ENCODE data around the gene HNRNPH2. TPM values are rescaled to one million over a fixed set of nuclear protein-coding genes. Genes with fewer than 3 reads are reported as not detected.

HNRNPH2 gene
- total and polyA plus RNA-seq, 2 experiments from 2014 or later: 59.2 to 80.1 TPM

DNA sequence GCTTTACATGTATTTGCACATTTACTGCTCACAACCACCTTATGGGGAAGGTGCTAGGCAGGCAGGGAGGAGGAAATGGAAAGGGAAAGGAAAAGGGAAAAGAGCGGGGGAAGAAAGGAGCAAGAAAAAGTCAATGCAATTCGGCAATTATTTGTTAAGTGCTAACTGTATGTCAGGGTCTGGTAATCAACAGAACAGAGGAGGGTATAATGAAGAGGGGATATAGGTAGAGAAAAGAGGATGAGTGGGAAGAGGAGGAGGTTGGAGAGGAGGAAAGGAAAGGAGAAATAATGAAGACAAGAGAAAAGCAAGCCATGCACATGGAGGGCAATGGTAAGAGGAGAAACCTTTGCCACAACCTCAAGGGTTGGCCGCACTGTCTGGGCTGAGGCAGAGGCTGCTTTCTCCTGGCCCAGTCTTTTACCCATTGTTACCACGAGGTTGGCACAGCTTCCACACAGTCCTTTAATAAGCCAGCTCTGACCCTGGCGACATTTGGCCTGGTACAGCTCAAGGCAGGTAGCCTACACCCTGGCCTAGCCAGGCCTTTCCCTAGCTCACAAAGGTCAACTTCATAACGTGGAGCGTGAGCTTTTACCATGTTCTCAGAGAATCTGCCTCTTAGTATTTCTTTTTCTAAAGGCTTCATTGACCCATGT lies 22.9 kb upstream of the HNRNPH2 start:
- Histone ChIP-seq H3K27me3 (ENCODE audit: insufficient read depth) (no peaks in the 10 kb centered on the region), H3K4me2 (no peak overlapping the region), H3K9me2 (ENCODE audit: insufficient read depth) (no peaks in the 10 kb centered on the region), H3F3A (replicated peaks; ENCODE audit: low read depth) (no peaks in the 10 kb centered on the region), H2AFZ (no peak overlapping the region), H3K27ac (ENCODE audit: low read depth) (no peak overlapping the region), H4K20me1 (replicated peaks; ENCODE audit: insufficient read depth) (no peaks in the 10 kb centered on the region), H3K4me1 (ENCODE audit: insufficient read depth) (no peaks in the 10 kb centered on the region), H3K4me3 (no peak overlapping the region), H3K36me3 (ENCODE audit: insufficient read depth) (no peaks in the 10 kb centered on the region), H3K79me2 (replicated peaks; ENCODE audit: insufficient read depth) (no peaks in the 10 kb centered on the region)
- ATAC-seq (no peak), DNase-seq (ENCODE audit: low spot score) (no peak)
- Mint-ChIP-seq H3K27me3 (ENCODE audit: insufficient read depth, low read depth, poor library complexity) (no peaks in the 10 kb centered on the region), H3K4me3 (no peak overlapping the region), H3K27ac (no peak overlapping the region; the same call in 1 of the 2 replicates), H3K36me3 (ENCODE audit: low read depth) (no peaks in the 10 kb centered on the region), H3K9me3 (no peaks in the 10 kb centered on the region), H3K4me1 (peaks cover 9% of the 10 kb centered on the region; the same call in 2 of the 3 replicates)
- TF ChIP-seq, protein P1, sequence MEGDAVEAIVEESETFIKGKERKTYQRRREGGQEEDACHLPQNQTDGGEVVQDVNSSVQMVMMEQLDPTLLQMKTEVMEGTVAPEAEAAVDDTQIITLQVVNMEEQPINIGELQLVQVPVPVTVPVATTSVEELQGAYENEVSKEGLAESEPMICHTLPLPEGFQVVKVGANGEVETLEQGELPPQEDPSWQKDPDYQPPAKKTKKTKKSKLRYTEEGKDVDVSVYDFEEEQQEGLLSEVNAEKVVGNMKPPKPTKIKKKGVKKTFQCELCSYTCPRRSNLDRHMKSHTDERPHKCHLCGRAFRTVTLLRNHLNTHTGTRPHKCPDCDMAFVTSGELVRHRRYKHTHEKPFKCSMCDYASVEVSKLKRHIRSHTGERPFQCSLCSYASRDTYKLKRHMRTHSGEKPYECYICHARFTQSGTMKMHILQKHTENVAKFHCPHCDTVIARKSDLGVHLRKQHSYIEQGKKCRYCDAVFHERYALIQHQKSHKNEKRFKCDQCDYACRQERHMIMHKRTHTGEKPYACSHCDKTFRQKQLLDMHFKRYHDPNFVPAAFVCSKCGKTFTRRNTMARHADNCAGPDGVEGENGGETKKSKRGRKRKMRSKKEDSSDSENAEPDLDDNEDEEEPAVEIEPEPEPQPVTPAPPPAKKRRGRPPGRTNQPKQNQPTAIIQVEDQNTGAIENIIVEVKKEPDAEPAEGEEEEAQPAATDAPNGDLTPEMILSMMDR (conservative IDR thresholded peaks at IDR 0.05; ENCODE audit: low read depth in 2 of 2): no peak
- TF ChIP-seq, protein P2, sequence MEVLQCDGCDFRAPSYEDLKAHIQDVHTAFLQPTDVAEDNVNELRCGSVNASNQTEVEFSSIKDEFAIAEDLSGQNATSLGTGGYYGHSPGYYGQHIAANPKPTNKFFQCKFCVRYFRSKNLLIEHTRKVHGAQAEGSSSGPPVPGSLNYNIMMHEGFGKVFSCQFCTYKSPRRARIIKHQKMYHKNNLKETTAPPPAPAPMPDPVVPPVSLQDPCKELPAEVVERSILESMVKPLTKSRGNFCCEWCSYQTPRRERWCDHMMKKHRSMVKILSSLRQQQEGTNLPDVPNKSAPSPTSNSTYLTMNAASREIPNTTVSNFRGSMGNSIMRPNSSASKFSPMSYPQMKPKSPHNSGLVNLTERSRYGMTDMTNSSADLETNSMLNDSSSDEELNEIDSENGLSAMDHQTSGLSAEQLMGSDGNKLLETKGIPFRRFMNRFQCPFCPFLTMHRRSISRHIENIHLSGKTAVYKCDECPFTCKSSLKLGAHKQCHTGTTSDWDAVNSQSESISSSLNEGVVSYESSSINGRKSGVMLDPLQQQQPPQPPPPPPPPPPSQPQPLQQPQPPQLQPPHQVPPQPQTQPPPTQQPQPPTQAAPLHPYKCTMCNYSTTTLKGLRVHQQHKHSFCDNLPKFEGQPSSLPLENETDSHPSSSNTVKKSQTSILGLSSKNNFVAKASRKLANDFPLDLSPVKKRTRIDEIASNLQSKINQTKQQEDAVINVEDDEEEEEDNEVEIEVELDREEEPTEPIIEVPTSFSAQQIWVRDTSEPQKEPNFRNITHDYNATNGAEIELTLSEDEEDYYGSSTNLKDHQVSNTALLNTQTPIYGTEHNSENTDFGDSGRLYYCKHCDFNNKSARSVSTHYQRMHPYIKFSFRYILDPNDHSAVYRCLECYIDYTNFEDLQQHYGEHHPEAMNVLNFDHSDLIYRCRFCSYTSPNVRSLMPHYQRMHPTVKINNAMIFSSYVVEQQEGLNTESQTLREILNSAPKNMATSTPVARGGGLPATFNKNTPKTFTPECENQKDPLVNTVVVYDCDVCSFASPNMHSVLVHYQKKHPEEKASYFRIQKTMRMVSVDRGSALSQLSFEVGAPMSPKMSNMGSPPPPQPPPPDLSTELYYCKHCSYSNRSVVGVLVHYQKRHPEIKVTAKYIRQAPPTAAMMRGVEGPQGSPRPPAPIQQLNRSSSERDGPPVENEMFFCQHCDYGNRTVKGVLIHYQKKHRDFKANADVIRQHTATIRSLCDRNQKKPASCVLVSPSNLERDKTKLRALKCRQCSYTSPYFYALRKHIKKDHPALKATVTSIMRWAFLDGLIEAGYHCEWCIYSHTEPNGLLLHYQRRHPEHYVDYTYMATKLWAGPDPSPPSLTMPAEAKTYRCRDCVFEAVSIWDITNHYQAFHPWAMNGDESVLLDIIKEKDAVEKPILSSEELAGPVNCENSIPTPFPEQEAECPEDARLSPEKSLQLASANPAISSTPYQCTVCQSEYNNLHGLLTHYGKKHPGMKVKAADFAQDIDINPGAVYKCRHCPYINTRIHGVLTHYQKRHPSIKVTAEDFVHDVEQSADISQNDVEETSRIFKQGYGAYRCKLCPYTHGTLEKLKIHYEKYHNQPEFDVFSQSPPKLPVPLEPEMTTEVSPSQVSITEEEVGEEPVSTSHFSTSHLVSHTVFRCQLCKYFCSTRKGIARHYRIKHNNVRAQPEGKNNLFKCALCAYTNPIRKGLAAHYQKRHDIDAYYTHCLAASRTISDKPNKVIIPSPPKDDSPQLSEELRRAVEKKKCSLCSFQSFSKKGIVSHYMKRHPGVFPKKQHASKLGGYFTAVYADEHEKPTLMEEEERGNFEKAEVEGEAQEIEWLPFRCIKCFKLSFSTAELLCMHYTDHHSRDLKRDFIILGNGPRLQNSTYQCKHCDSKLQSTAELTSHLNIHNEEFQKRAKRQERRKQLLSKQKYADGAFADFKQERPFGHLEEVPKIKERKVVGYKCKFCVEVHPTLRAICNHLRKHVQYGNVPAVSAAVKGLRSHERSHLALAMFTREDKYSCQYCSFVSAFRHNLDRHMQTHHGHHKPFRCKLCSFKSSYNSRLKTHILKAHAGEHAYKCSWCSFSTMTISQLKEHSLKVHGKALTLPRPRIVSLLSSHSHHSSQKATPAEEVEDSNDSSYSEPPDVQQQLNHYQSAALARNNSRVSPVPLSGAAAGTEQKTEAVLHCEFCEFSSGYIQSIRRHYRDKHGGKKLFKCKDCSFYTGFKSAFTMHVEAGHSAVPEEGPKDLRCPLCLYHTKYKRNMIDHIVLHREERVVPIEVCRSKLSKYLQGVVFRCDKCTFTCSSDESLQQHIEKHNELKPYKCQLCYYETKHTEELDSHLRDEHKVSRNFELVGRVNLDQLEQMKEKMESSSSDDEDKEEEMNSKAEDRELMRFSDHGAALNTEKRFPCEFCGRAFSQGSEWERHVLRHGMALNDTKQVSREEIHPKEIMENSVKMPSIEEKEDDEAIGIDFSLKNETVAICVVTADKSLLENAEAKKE (CRISPR knock-in tag; IDR thresholded peaks at IDR 0.05): no peak
- TF ChIP-seq, protein P3, sequence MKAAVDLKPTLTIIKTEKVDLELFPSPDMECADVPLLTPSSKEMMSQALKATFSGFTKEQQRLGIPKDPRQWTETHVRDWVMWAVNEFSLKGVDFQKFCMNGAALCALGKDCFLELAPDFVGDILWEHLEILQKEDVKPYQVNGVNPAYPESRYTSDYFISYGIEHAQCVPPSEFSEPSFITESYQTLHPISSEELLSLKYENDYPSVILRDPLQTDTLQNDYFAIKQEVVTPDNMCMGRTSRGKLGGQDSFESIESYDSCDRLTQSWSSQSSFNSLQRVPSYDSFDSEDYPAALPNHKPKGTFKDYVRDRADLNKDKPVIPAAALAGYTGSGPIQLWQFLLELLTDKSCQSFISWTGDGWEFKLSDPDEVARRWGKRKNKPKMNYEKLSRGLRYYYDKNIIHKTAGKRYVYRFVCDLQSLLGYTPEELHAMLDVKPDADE (IDR thresholded peaks at IDR 0.05): no peak
- no peak for TF ChIP-seq EZH2 (IDR thresholded peaks at IDR 0.05; ENCODE audit: low read depth, unreplicated experiment)
- TF ChIP-seq, protein P4, sequence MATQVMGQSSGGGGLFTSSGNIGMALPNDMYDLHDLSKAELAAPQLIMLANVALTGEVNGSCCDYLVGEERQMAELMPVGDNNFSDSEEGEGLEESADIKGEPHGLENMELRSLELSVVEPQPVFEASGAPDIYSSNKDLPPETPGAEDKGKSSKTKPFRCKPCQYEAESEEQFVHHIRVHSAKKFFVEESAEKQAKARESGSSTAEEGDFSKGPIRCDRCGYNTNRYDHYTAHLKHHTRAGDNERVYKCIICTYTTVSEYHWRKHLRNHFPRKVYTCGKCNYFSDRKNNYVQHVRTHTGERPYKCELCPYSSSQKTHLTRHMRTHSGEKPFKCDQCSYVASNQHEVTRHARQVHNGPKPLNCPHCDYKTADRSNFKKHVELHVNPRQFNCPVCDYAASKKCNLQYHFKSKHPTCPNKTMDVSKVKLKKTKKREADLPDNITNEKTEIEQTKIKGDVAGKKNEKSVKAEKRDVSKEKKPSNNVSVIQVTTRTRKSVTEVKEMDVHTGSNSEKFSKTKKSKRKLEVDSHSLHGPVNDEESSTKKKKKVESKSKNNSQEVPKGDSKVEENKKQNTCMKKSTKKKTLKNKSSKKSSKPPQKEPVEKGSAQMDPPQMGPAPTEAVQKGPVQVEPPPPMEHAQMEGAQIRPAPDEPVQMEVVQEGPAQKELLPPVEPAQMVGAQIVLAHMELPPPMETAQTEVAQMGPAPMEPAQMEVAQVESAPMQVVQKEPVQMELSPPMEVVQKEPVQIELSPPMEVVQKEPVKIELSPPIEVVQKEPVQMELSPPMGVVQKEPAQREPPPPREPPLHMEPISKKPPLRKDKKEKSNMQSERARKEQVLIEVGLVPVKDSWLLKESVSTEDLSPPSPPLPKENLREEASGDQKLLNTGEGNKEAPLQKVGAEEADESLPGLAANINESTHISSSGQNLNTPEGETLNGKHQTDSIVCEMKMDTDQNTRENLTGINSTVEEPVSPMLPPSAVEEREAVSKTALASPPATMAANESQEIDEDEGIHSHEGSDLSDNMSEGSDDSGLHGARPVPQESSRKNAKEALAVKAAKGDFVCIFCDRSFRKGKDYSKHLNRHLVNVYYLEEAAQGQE (IDR thresholded peaks at IDR 0.05; ENCODE audit: unreplicated experiment): no peak
- no peak for TF ChIP-seq ZNF331 (CRISPR knock-in tag; IDR thresholded peaks at IDR 0.05; ENCODE audit: low read depth)
- no peak for TF ChIP-seq ZNF114 (CRISPR knock-in tag; IDR thresholded peaks at IDR 0.05)
- TF ChIP-seq NANOG (IDR thresholded peaks at IDR 0.05; ENCODE audit: borderline replicate concordance): no peak
- TF ChIP-seq EZH2phosphoT487 (IDR thresholded peaks at IDR 0.05; ENCODE audit: unreplicated experiment): no peak
- no peak for TF ChIP-seq CREB1 (CRISPR knock-in tag; IDR thresholded peaks at IDR 0.05; ENCODE audit: low read depth)
- TF ChIP-seq POLR2AphosphoS5 (IDR thresholded peaks at IDR 0.05; ENCODE audit: low read depth): no peak
- no peak for TF ChIP-seq JUNB (IDR thresholded peaks at IDR 0.05; ENCODE audit: unreplicated experiment)
- no peak for TF ChIP-seq STAT1 (IDR thresholded peaks at IDR 0.05; ENCODE audit: unreplicated experiment)
